Ishikawa (cell line): ENCODE data around the gene CLDN20.

Source experiments
- CEBPB ChIP-seq: IDR thresholded peaks from 2 replicates; pipeline ENCODE4 v1.6.1; 2012
- CREB1 ChIP-seq: IDR thresholded peaks from 2 replicates; pipeline ENCODE4 v1.6.1; 2012; ENCODE audit warnings: low read depth
- EGR1 ChIP-seq: IDR thresholded peaks from 2 replicates; pipeline ENCODE4 v1.6.1; 2012
- EP300 ChIP-seq: IDR thresholded peaks from 2 replicates; pipeline ENCODE4 v1.6.1; 2012; ENCODE audit warnings: borderline replicate concordance
- FOXM1 ChIP-seq: IDR thresholded peaks from 2 replicates; pipeline ENCODE4 v1.6.1; 2012; ENCODE audit warnings: low read depth, borderline replicate concordance
- MAX ChIP-seq: IDR thresholded peaks from 2 replicates; pipeline ENCODE4 v1.6.1; 2012
- NFIC ChIP-seq: IDR thresholded peaks from 2 replicates; pipeline ENCODE4 v1.6.1; 2012
- RAD21 ChIP-seq: IDR thresholded peaks from 2 replicates; pipeline ENCODE4 v1.6.1; 2012; ENCODE audit warnings: low read depth
- REST ChIP-seq: IDR thresholded peaks from 2 replicates; pipeline ENCODE4 v1.6.1; 2012; ENCODE audit warnings: low read depth, mild to moderate bottlenecking
- TAF1 ChIP-seq: IDR thresholded peaks from 2 replicates; pipeline ENCODE4 v1.6.1; 2012; ENCODE audit warnings: low read depth, mild to moderate bottlenecking
- TCF12 ChIP-seq: IDR thresholded peaks from 2 replicates; pipeline ENCODE4 v1.6.1; 2012; ENCODE audit warnings: low read depth
- TEAD4 ChIP-seq: IDR thresholded peaks from 2 replicates; pipeline ENCODE4 v1.6.1; 2012
- USF1 ChIP-seq: IDR thresholded peaks from 2 replicates; pipeline ENCODE4 v1.6.1; 2012
- YY1 ChIP-seq: IDR thresholded peaks from 2 replicates; pipeline ENCODE4 v1.6.1; 2012; ENCODE audit warnings: low read depth
- ZBTB7A ChIP-seq: IDR thresholded peaks from 2 replicates; pipeline ENCODE4 v1.6.1; 2012; ENCODE audit warnings: low read depth

Gene CLDN20

GRCh38 chr6:155234687-155235086 is 29.1 kb upstream of the CLDN20 start:
- TF ChIP-seq CEBPB = no peak
- peak; percentile 21; the same call in 1 of the 2 replicates for TF ChIP-seq TEAD4

GRCh38 chr6:155235087-155235486 is 28.7 kb upstream of the CLDN20 start:
- TF ChIP-seq EP300 (no peak), REST (no peak), TAF1 (no peak), USF1 (no peak), YY1 (no peak), FOXM1 (no peak), CEBPB (no peak), CREB1 (no peak), TEAD4 (no peak), RAD21 (no peak), EGR1 (no peak), NFIC (no peak)

- no peak for TF ChIP-seq EP300
- no peak for TF ChIP-seq REST
- TF ChIP-seq MAX = no peak
- no peak for TF ChIP-seq TEAD4
- no peak for TF ChIP-seq USF1
- no peak for TF ChIP-seq TCF12
- no peak for TF ChIP-seq FOXM1
- no peak for TF ChIP-seq RAD21
- TF ChIP-seq NFIC = no peak
- no peak for TF ChIP-seq EGR1
- no peak for TF ChIP-seq YY1
- no peak for TF ChIP-seq CREB1
- no peak for TF ChIP-seq ZBTB7A
- no peak for TF ChIP-seq CEBPB
- TF ChIP-seq TAF1 = no peak
Observed at GRCh38 chr6:155237613-155238012, 26.2 kb upstream of the CLDN20 start.

GRCh38 chr6:155240905-155241600 is 22.8 kb upstream of the CLDN20 start:
- no peak for TF ChIP-seq CREB1
- no peak for TF ChIP-seq CEBPB
- TF ChIP-seq TAF1 = no peak
- no peak for TF ChIP-seq REST

GRCh38 chr6:155241966-155242365 is 21.8 kb upstream of the CLDN20 start:
- no peak for TF ChIP-seq USF1
- no peak for TF ChIP-seq TAF1
- no peak for TF ChIP-seq ZBTB7A
- TF ChIP-seq EP300 = no peak
- TF ChIP-seq NFIC = no peak
- no peak for TF ChIP-seq FOXM1
- no peak for TF ChIP-seq MAX
